ENCODE measurements around the gene NARF. TPM values are rescaled to one million over a fixed set of nuclear protein-coding genes. Genes with fewer than 3 reads are reported as not detected.

The NARF gene
- total RNA-seq, 1 experiment from 2014 or later, result 96.7 TPM

DNA sequence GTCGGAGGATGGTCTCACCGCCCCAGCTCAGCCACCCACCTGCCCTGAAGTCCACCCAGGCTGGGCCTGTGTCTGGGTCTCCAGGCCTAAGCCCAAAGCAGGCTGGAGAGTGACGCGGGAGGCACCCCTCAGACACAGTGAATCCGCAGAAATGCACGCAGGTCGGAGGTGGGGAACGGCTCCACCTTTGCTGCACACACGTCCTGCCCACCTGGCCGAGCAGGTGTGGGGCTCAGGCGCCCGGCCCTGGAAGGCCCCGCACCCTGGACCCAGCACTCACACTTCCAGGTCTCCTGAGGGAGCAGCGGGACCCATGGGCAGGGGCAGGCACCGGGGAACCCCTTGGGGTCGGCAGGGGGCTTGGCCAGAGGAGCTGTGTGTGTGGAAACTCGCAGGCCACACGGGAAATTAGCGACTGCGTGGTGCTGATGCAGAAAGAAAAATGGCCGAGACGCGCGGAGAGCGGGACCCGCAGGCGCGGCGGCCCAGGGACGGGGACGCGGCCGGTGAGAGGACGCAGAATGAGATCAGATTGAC, 18.6 kb upstream of the NARF start (continued):
- TF ChIP-seq ZBTB43 (CRISPR knock-in tag; IDR thresholded peaks at IDR 0.05) (no peak), ARID4B (CRISPR knock-in tag; IDR thresholded peaks at IDR 0.05; ENCODE audit: borderline replicate concordance) (no peak), MYBL2 (CRISPR knock-in tag; IDR thresholded peaks at IDR 0.05) (no peak), GTF2I (CRISPR knock-in tag; conservative IDR thresholded peaks at IDR 0.05) (no peak), TEAD1 (CRISPR knock-in tag; IDR thresholded peaks at IDR 0.05) (no peak), NFATC4 (CRISPR knock-in tag; IDR thresholded peaks at IDR 0.05) (no peak)
- TF ChIP-seq, protein P1, sequence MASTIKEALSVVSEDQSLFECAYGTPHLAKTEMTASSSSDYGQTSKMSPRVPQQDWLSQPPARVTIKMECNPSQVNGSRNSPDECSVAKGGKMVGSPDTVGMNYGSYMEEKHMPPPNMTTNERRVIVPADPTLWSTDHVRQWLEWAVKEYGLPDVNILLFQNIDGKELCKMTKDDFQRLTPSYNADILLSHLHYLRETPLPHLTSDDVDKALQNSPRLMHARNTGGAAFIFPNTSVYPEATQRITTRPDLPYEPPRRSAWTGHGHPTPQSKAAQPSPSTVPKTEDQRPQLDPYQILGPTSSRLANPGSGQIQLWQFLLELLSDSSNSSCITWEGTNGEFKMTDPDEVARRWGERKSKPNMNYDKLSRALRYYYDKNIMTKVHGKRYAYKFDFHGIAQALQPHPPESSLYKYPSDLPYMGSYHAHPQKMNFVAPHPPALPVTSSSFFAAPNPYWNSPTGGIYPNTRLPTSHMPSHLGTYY (CRISPR knock-in tag; IDR thresholded peaks at IDR 0.05), result no peak

GRCh38 chr17:82440469-82440981, 18.0 kb upstream of the NARF start:
- H3K4me1 Mint-ChIP-seq, result peaks cover 13% of the 10 kb centered on the region
- peaks cover 4% of the 10 kb centered on the region; the same call in 1 of the 2 replicates for H3K36me3 Mint-ChIP-seq
- ChIA-PET POLR2A (interaction anchor here (0.6 kb wide), 1 partner anchor 961 kb away, joined by 3 read pairs; no protein-coding TSS in a partner anchor), CTCF (interaction anchor here (0.7 kb wide), 1 partner anchor 40 kb away, joined by 3 read pairs; no protein-coding TSS in a partner anchor)
- DNase-seq (ENCODE audit: low spot score), result no peak
- ATAC-seq, result peak; percentile 7; the same call in 1 of the 2 replicates
- H3K9me3 Mint-ChIP-seq, result no peaks in the 10 kb centered on the region
- no peaks in the 10 kb centered on the region for H3K27me3 Mint-ChIP-seq (ENCODE audit: low read depth)
- H3K4me3 Mint-ChIP-seq, result no peak overlapping the region
- peak overlapping the region; percentile 51; the same call in 1 of the 2 replicates for H3K27ac Mint-ChIP-seq
- TF ChIP-seq, protein P2, sequence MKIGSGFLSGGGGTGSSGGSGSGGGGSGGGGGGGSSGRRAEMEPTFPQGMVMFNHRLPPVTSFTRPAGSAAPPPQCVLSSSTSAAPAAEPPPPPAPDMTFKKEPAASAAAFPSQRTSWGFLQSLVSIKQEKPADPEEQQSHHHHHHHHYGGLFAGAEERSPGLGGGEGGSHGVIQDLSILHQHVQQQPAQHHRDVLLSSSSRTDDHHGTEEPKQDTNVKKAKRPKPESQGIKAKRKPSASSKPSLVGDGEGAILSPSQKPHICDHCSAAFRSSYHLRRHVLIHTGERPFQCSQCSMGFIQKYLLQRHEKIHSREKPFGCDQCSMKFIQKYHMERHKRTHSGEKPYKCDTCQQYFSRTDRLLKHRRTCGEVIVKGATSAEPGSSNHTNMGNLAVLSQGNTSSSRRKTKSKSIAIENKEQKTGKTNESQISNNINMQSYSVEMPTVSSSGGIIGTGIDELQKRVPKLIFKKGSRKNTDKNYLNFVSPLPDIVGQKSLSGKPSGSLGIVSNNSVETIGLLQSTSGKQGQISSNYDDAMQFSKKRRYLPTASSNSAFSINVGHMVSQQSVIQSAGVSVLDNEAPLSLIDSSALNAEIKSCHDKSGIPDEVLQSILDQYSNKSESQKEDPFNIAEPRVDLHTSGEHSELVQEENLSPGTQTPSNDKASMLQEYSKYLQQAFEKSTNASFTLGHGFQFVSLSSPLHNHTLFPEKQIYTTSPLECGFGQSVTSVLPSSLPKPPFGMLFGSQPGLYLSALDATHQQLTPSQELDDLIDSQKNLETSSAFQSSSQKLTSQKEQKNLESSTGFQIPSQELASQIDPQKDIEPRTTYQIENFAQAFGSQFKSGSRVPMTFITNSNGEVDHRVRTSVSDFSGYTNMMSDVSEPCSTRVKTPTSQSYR (CRISPR knock-in tag; IDR thresholded peaks at IDR 0.05), result no peak
- no peak for TF ChIP-seq EMX1 (CRISPR knock-in tag; IDR thresholded peaks at IDR 0.05)
- TF ChIP-seq, protein P3, sequence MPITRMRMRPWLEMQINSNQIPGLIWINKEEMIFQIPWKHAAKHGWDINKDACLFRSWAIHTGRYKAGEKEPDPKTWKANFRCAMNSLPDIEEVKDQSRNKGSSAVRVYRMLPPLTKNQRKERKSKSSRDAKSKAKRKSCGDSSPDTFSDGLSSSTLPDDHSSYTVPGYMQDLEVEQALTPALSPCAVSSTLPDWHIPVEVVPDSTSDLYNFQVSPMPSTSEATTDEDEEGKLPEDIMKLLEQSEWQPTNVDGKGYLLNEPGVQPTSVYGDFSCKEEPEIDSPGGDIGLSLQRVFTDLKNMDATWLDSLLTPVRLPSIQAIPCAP (CRISPR knock-in tag; IDR thresholded peaks at IDR 0.05), result no peak
- TF ChIP-seq FOXJ3 (CRISPR knock-in tag; IDR thresholded peaks at IDR 0.05; ENCODE audit: borderline replicate concordance), result no peak
- TF ChIP-seq ZNF232 (CRISPR knock-in tag; IDR thresholded peaks at IDR 0.05), result no peak
- no peak for TF ChIP-seq PRRX2 (CRISPR knock-in tag; IDR thresholded peaks at IDR 0.05)
- no peak for TF ChIP-seq JAZF1 (CRISPR knock-in tag; IDR thresholded peaks at IDR 0.05)
- no peak for TF ChIP-seq PRDM15 (CRISPR knock-in tag; IDR thresholded peaks at IDR 0.05)
- no peak for TF ChIP-seq SP1 (CRISPR knock-in tag; conservative IDR thresholded peaks at IDR 0.05)
- no peak for TF ChIP-seq ZBTB43 (CRISPR knock-in tag; IDR thresholded peaks at IDR 0.05)
- no peak for TF ChIP-seq TCF7 (CRISPR knock-in tag; IDR thresholded peaks at IDR 0.05; ENCODE audit: low read depth)

Data from WTC11 (cell line).